GM11168 (cell line): ENCODE data around the gene TRPC4.

ENCODE experiments used
- in situ Hi-C: fragments of 300-500 bp; cut with MboI; formaldehyde crosslinking; loops from one replicate; pipeline ENCODE4 v1.12.0; 2022; ENCODE audit warnings: low sequenced_read_pairs; ENCODE audit not compliant: unreplicated experiment

The TRPC4 gene

DNA sequence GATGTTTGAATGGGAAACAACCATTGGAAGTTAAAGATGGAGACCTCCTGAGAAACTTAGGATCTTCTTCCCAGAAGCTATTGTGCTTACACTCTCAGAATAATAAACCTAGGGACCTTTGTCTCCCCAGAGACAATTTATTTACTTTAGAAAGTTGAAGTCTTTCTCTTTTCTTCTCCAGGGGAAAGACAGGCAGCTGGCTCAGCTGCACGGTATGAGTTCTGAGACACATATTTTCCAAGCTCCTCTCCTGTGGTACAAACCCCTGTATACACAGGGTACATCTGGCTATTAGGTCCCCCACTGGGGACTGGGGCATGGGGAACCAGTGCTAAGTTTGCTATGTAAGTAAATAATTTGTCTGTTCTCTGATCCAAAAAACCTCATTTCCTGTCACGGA, 203.5 kb downstream of the TRPC4 start:
- in situ Hi-C loops: no loop called here

DNA sequence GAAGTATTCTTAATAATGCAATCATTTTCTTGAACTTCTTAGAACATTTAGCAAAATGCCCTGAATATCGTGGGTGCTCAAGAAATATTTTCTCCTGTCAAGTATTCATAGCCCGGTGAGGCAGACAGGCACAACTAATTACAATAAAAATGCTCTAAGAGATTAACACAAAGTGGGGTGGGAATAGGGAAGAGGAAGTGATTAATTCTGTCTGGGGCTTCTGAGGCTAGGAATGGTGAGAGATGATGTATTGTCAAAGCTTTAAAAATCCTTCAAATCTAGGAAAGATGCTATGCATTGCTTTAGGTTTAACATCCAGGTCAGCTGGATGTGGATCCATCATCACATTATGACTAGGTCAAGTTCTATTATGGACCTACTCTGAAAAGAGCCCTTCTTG, 204.2 kb downstream of the TRPC4 start:
- in situ Hi-C loops: no loop called here

DNA sequence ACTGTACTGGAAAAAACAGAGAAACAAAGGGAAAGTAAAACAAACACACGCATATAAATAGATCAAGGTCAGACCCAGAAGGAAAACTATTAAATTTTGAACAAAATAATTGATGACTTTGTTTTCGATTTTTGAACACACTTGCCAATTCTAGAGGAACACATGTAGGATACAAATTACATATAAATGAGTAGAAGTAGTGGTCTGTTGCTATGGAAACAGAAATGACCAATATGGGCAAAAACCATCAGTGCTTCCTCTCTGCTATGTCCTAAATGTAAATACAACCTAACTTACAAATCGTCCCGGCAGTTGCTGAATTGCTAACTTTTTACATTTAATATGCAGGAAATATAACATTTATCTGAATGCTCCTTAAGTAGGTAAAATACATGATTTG, 205.8 kb downstream of the TRPC4 start:
- in situ Hi-C loops: no loop called here

DNA sequence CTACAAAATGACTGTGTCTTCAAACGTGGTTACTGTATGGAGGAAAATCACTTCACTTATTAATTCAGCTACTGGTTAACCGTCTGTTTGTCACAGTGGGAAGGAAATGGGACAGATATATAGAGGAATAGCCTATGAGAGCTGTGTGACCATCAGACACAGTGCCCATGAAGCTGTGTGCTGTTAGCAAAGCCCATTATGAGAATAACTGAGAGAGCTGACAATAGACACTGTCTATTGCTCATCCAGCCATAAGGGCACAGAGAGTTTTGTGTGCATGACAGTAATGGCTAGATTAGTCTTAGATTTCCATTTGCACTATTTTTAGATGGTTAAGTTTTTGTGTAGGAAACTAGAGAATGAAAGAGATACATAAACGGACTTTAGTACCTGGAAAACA, 206.9 kb downstream of the TRPC4 start:
- in situ Hi-C loops: no loop called here

DNA sequence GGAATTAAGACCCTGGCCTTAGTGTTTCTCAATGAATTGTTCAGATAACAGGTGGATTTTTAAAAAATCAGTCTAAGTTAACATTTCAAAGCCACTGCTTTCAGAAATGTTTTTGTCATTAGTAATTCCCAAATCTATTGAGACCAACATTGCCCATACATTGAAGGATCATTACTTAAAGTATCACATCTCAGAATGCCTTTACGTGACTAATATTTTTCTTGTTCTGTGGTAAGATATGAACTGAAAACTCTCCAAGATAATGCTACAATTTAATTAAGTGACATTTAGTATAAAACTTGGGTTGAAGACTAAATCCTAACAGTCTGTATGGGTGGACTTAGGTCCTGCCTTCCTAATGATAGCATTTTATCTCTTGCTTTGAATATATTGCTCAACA, 211.6 kb downstream of the TRPC4 start:
- in situ Hi-C loops: no loop called here

DNA sequence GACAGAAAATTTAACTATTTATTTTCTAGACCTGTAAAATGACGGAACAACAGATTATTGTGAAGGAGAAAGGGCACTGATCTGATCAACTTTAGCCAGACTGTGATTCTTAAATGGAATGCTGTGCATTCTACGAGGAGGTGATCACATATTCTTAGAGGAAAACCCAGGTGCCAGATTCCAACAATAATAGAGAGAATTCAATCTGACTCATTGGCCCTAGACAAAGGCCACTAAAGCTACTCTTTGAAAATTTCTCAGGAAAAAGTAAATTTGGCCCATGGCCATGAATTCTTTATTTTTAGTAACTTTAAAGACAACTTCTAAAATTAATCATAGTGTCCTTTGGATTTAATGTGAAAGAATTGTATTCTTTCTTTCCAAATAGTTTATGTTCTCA, 212.4 kb downstream of the TRPC4 start:
- in situ Hi-C loops: no loop called here

DNA sequence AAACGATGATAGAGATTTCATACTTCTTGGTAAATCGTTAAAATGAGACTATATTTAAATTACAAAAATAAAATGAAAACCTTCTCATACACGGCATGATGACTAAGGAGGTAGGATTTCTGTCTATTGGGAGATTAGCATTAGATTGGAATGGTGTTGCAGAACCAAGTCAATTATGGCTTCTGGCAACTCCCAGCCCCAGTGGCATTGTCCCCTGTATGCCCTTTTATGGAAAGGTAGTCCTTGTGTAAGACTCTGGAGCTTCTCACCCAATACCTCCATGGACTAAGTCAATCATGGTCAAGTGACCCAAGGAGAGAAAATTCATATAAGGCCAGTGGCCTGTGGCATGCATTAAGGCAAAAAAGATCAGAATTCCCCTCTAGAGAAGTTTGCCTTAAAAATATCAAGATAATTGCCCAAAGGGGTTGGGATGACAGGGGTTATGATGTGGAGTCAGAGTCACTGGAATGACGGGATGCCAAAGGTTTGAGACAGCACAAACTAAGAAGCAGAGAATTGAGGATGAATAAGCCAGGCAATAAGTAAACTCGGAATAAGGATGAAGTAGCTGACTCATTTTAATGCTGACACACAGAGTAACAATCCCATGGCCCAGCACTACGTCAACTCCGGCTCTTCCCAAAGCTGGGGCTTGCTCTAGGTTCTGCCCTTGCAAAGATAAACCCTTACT, 213.2 kb downstream of the TRPC4 start:
- in situ Hi-C loops: no loop called here

DNA sequence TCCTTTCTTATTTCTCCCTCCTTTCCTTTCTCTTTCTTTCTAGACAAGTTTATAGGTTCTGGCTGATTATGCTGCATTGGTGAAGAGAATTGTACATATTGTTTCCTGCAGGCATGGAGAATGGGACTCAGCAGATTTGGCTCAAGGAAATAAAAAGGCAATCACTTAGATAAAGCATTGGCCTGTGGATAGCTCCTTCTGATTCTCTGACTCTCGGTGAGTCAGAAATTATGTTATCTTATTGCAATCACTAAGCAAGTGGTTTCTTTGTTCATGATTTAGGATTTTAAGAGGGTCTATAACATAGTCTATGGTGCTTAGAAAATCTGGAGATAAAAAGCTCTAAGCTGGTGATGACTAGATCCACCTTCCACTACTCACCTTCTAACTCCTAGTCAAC, 217.0 kb downstream of the TRPC4 start:
- in situ Hi-C loops: no loop called here

DNA sequence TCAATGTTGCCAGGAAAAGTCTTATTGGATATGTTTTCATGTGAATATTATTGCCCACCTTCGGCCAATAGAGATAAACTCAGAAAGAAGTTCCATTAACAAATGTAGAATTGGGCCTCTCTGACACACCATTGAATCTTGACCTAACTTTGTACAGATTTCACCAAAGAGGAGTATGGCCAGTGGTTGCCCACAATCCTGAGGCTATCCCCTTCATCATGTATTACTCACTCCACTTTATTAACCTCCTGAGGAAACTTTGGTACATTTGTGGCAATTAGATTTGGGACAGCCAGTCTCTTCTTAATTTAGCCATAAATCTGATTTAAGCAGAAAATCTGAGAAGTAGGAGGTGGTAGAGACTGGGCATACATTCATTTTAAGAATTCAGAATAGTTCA, 217.7 kb downstream of the TRPC4 start:
- in situ Hi-C loops: no loop called here

DNA sequence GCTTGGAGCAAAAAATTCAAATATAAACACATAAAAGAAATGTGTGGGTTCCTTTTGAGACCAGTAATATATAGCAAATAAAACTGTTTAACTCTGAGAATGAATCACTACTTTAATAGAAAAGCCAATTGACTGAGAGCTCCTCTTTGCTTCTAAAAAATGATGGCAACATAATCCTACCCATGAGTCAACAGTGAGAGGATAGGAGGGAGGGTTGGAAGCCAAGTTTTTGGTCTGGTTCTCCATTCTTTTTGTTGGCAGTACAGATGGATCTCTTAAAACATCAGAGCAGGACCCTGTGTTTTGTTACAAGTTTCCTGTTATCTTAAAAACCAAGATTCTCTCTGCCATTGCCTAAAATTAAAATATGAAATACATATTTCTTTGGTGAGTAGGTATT, 221.0 kb downstream of the TRPC4 start:
- in situ Hi-C loops: no loop called here

DNA sequence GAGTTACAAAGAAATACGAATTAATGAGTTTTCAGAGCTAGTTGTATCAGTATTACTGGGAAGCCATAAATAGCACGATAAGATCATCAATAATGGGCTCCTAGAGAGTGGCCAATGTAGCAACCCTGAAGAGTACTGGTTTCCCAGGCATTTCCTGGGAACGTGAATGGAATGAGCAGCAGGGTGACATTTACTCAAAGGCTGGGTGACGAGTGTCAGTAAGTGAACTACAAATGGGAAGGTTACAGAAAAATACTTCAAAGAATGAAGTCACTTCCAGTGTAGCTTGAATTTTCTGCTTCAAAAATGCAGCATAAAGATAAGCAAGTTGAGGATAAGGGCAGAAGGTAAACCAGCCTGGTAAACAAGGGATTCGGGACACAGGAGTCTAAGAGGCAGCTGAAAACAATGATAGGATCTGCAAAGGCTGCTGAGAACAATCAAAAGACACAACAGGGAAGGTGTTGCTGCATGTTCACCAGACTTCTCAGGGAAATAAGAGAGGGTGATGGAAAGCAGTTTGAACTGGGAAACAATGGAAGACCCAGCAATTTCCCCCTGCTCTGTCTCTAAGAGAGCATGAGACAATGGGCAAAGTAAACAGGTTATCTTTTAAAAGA, 222.4 kb downstream of the TRPC4 start:
- in situ Hi-C loops: no loop called here

DNA sequence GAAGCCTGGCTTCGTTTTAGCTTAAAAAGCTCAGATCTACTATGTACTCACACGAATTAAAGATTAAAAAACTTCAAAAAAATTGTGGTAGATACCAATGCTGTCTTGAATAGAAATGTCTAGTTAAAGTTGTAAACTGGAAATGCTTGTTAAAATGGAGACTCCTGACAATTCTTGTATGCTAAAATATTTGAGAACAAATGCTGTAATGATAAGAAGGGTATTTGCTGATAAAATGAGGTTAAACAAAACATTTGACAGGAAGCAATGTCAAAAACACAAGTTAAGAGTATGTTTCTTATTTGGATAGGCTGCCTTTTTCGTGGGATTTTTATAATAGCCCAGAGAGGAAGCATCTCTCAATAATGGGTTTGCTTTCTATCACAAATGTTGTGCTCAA, 223.0 kb downstream of the TRPC4 start:
- in situ Hi-C loops: no loop called here

DNA sequence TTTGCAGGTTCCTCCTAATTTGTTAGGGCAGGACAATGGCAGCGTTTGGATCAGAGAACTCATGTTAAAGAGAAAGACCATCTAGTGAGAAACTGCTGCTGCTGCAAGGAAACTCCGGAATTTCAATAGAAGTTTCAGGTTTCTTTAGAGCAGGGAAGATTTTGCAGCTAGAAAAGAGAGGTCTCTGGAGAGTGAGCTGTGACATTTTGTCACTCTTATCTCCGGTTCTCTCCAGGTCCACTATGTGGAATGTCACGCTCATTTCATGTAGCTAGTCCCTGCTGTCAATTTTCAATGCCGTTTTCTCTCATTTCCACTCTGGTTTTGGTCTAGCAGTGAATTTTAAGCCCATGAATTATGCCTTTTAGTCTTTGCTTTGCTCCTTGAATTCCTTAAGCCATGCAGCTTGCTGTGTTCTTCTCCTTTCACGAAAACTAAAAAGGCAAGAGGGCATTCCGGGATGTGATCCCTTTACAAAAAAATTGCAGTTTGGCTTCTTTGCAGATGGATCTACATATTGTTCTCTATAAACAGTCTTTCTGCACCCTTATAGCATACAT, 224.3 kb downstream of the TRPC4 start:
- in situ Hi-C loops: no loop called here

DNA sequence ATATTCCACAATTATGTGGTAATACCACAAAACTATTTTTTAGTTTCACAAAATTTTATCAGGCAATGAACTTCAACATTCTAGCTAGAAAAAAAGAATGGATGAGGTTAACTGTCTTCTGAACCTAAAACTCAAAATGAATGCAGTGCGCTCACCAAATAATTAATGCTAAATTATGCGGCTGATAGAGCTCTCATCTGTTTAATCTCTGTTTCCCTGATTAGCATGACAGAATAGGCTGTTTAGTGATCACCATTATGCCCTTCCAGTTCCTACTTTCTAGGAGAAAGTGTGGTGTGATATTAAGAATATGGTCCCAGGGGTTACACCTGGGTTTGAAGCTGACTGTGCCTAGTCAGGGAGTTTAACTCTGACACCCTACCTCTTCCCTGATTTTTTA, 228.2 kb downstream of the TRPC4 start:
- in situ Hi-C loops: no loop called here

DNA sequence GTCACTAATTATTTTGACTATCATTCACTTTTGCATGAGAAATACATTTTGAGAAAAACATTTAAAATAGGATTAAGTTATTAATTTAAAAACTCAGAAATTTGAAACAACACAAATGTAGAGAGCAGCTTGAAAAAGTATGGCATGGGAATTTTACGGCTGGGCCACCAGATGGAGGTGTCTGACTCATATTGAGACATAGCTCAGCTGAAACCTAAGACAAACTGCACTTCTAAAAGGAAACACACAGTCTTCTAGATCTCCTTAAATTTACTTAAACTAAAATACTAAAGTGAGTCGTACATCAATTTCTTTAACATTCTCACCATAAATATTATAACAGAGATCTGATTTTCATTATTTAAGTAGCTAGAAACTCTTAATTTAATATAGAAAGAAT, 229.1 kb downstream of the TRPC4 start:
- in situ Hi-C loops: no loop called here

DNA sequence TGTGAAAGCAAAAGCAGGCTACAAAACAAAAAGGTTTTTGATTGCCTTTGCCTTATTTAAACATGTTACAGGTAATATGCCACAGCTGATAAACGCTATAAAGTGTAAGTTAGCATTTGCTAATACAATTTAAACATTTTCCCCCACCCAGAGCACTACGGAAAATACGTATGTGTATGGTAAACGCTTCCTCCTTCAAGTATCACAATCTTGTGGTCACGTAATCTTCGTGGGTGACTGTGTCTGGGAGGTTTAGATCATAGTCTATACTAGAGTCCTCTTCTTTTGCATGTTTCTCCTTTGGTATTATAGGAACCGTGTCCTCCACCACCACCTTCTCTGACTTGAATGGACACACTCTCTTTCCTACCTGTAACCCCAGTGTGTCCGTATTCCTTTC, 232.9 kb downstream of the TRPC4 start:
- in situ Hi-C loops: no loop called here

DNA sequence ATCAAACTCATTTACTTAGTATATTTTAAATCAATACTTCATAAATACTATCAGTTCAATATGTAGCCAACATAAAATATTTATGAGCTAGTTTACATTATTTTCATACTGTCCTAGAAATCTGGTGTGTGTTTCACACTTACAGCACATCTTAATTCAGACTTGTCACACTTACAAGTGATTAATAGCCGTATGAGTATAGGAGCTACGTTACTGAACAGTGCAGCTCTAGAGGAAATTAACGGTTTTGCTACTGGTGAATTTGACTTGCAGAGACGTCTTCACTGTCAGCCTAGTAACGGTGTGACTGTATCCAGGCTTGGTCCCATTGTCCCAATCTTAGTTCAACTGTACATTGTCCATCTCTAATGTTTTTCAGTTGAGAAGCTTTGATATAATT, 237.3 kb downstream of the TRPC4 start:
- in situ Hi-C loops: no loop called here

DNA sequence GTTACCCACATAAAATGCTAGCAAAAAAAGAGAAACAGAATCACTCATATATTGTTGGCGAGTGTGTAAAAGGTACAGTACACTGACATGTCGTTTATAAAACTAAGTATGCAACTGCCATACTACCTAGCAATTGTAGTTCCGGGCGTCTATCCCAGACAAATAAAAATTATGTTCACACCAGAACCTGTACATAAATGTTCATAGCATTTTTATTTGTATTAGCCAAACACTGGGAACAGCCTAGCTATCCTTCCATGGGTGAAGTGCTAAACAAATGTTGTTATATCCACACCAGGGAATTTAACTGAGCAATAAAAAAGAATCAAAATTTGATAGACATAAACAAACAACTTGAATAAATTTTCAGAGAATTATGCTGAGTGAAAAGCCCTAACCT, 242.1 kb downstream of the TRPC4 start:
- in situ Hi-C loops: no loop called here

DNA sequence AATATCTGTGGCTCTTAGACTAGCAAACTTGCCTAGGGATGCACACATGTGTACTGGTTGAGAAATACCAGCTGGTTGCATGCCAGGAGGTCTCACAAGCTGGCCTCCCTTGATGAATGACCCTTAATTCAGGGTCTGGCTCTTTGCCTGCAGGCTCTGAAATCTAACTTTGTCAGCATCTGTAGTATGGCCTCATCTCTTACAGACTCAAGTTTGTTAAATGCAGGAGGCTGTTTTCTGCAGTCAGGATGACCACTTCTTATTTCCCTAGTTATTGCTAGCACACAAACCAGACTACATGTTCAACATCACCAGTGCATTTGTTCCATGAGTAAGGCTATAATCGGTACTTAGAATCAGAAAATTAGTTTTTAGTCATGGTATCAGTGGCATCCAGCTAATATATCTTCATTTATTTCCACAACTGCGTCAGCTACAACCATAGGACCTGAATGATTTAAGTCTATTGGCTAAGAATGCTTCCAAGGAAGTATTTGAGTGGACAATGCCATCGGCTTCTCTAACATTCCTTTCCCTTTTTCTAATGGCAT, 247.7 kb downstream of the TRPC4 start:
- in situ Hi-C loops: no loop called here

DNA sequence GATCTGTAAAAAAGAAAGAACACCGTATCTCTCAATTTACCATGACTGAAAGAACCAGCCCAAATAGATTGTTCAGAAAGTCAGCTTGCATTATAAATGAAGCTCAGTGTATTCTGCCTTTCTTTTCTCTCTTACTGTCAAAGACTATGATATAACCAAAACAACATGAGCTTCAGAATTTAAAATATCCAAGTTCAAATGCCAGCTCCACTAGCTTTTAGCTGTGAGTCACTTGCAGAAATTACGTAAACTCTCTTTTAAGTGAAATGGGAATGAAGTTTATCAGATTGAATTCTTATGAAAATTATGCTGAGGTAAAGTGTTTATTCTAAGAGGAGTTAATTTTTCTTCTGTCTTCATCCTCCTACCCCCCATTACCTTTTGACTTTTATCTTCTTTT, 251.0 kb downstream of the TRPC4 start:
- in situ Hi-C loops: no loop called here

DNA sequence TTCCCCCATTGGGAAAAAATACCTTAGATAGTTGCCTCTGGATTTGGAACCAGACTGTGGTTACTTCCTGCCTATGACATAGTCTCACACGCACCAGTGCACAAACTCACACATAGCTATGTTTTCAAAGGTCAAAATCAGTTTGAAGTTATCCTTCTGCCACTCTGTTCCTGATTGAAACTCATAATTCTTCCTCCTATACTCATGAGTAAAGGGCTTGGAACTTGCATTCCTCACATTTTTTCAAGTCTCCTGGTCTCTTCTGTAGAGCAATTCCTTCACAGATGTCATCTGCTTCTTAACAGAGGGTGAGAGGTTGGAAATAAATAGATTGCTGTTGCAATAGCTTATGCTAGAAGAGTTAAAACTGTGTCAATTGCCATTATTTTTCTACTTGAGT, 252.4 kb downstream of the TRPC4 start:
- in situ Hi-C loops: no loop called here

DNA sequence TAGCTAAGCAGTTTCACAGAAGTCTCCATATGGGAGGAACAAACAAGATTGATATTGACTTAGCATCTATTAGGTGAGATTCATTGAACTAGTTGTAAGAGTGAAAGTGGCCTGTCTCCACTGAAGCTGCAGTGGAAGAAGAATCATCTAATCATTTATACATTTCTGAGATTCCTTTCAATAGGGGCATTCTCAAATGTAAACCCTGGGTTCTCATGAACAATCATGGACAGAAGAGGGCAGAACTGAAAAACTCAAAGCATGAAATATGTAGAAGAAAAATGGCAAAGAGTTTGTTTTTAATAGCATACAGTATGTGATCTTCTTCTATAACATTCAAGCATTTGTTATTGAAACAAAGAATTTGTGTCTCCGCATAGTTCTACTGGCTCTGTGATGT, 253.4 kb downstream of the TRPC4 start:
- in situ Hi-C loops: no loop called here
